Measurements from ENCODE around the gene DCD. TPM values are rescaled to one million over a fixed set of nuclear protein-coding genes. Genes with fewer than 3 reads are reported as not detected.

The DCD gene
- total and polyA plus RNA-seq, 9 of the 15 experiments (the other 6 are each of a cell fraction or from before 2014, with no cell fraction given): not detected

- Histone ChIP-seq H3K27me3 (ENCODE audit: control insufficient read depth in 2 of 2, insufficient read depth in 2 of 2, low read length in 2 of 2) (peaks cover 0 to 9% of the 10 kb centered on the region in 2 experiments; a peak in 3 of 5 replicates), H2AFZ (ENCODE audit: low read depth, low read length) (no peak overlapping the region), H3K36me3 (ENCODE audit: control insufficient read depth, insufficient read depth, low read length) (no peaks in the 10 kb centered on the region), H3K9me3 (replicated peaks; ENCODE audit: control insufficient read depth, insufficient read depth, low read depth, low read length) (no peaks in the 10 kb centered on the region), H3K4me2 (ENCODE audit: insufficient read depth, low read length) (no peak overlapping the region), H3K4me3 (no peak overlapping the region), H3K9me1 (ENCODE audit: control insufficient read depth, insufficient read depth, low read length) (no peaks in the 10 kb centered on the region), H4K20me1 (replicated peaks; ENCODE audit: control insufficient read depth, insufficient read depth, low read length) (no peaks in the 10 kb centered on the region; the same call in 1 of the 2 replicates), H3K27ac (ENCODE audit: extremely low read depth, low read depth, low read length) (no peak overlapping the region), H3K79me2 (ENCODE audit: control insufficient read depth, insufficient read depth, low read length) (no peaks in the 10 kb centered on the region), H3K4me1 (replicated peaks in 1 of 2; ENCODE audit: control insufficient read depth in 2 of 2, insufficient read depth in 2 of 2, low read length in 2 of 2) (no peaks in the 10 kb centered on the region), H3K9ac (ENCODE audit: insufficient read depth in 1 of 2, low read depth in 2 of 2, low read length in 2 of 2) (no peak overlapping the region)
- in situ Hi-C loops (cut with MboI): no loop called here
- intact Hi-C loops (cut with micrococcal nuclease): loop anchor here (10.0 kb wide), 1 partner anchor 349 kb away; no protein-coding TSS in a partner anchor
- FAIRE-seq: no peak
- TF ChIP-seq CBX2 (IDR thresholded peaks at IDR 0.05; ENCODE audit: insufficient read depth, low read length, poor library complexity, severe bottlenecking) (no peak), HDGF (IDR thresholded peaks at IDR 0.05) (no peak), KDM5B (IDR thresholded peaks at IDR 0.05; ENCODE audit: insufficient replicate concordance, low read depth, low read length) (no peak), NRF1 (conservative IDR thresholded peaks at IDR 0.05 in 1 of 2, IDR thresholded peaks at IDR 0.05 in 1 of 2) (no peak), OTX1 (CRISPR knock-in tag; IDR thresholded peaks at IDR 0.05) (no peak)
- WGBS (ENCODE audit: insufficient coverage, low coverage, missing lambda C conversion rate): 2% methylated on average over 4 of the region's 6 CpGs
- ATAC-seq: no peak
- ChIA-PET CTCF (ENCODE audit: low intra/inter-chr PET ratio) (interaction anchor here (0.6 kb wide), 1 partner anchor 144 kb away, joined by 3 read pairs; no protein-coding TSS in a partner anchor), POLR2A (interaction anchor here (1.0 kb wide), 1 partner anchor 25 kb away, joined by 3 read pairs; no protein-coding TSS in a partner anchor)
- BruUV-seq (replicated peaks): no TSS peak
- no peak for DNase-seq (ENCODE audit: extremely low read depth in 1 of 4, low spot score in 3 of 4)
Measured at GRCh38 chr12:54605138-54605970, 42.8 kb downstream of the DCD start.
